Subcutaneous adipose tissue (tissue), 4 donors: Measurements from ENCODE around the gene SLC45A1. TPM values are rescaled to one million over a fixed set of nuclear protein-coding genes. Genes with fewer than 3 reads are reported as not detected.

Experiments used
- total RNA-seq, 4 donors: library from RNA; depleted of rRNA; stranded (reverse); fragments of >200 nt; gene quantifications; one replicate each; pipeline ENCODE4 v1.1.0, GENCODE V29; 2016
- TF ChIP-seq, protein P1 (sequence below): fragments of 450-650 bp; IDR thresholded peaks from one replicate; pipeline ENCODE4 v1.5.1; 2016; ENCODE audit warnings: low read depth, mild to moderate bottlenecking, control low read depth, antibody characterized with exemption, moderate library complexity

SLC45A1 gene
- total RNA-seq, 4 donors from 2014 or later, result 0.65 to 3.2 (median 1.3) TPM

DNA sequence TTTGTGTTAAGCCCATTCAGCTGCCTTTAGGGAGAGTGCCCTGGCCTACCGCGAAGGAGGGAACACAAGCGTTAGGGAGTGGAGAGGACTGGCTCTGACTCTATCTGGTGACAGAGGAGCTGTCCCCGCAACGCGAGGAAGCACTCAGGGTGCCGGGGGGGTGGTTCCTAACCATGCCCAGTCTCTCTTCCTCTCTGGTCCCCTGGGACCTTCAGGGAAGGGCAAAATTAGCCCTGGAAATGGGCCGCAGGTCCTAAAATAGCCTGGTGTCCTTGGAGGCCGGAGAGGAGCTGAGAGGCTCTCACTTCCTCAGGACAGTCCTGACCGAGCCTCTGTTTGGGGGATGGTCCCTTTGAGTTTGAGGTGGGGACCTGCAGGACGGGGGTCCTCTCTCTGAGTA lies 5.8 kb downstream of the SLC45A1 start:
- TF ChIP-seq, protein P1, sequence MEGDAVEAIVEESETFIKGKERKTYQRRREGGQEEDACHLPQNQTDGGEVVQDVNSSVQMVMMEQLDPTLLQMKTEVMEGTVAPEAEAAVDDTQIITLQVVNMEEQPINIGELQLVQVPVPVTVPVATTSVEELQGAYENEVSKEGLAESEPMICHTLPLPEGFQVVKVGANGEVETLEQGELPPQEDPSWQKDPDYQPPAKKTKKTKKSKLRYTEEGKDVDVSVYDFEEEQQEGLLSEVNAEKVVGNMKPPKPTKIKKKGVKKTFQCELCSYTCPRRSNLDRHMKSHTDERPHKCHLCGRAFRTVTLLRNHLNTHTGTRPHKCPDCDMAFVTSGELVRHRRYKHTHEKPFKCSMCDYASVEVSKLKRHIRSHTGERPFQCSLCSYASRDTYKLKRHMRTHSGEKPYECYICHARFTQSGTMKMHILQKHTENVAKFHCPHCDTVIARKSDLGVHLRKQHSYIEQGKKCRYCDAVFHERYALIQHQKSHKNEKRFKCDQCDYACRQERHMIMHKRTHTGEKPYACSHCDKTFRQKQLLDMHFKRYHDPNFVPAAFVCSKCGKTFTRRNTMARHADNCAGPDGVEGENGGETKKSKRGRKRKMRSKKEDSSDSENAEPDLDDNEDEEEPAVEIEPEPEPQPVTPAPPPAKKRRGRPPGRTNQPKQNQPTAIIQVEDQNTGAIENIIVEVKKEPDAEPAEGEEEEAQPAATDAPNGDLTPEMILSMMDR, result no peak

GRCh38 chr1:8324176-8324810 lies 6.4 kb downstream of the SLC45A1 start:
- TF ChIP-seq, protein P1, result no peak

- TF ChIP-seq, protein P1, result no peak
These were observed 7.9 kb downstream of the SLC45A1 start for GRCh38 chr1:8325771-8326170.

DNA sequence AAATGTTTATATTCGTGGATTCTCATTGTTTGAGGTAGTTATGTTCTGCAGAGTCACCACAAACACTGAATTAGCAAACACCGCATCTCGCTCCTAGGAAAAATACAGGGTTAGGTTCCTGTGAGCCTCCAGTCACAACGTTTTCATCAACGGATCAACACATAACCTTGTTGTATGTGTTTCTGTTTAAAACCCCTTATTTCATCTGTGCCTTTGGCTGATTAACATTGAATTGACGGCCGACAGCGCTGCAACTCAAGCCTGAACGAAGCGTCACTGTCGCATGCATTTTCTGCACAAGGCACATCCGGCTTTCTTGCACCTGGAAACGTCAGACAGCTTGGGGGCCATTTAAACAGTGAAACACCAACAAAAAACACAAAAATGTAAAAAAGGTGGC lies 8.4 kb downstream of the SLC45A1 start:
- TF ChIP-seq, protein P1, result no peak

- TF ChIP-seq, protein P1, result no peak
These were observed 10.4 kb downstream of the SLC45A1 start for GRCh38 chr1:8328271-8328670.

GRCh38 chr1:8329439-8329838 lies 11.5 kb downstream of the SLC45A1 start:
- TF ChIP-seq, protein P1, result no peak

DNA sequence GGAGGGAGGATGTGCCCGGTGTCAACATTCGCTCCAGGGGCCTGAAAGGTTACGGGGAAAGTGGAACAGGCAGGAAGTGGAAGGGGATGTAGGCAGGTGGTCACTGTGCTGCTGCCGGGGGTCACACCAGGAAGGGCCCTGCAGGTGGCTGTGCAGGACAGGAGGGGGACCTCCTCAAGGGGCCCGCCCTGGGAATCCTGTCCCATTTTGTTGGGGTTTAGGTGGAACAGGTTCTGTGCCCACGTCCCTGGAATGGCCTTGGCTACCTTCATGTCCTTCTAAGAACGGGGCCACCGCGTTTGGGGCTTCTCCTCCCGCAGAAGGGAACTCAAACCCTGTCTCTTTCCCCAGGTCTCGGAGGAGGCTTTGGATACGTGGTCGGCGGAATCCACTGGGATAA lies 11.9 kb downstream of the SLC45A1 start:
- TF ChIP-seq, protein P1, result no peak
